OCI-LY7 (cell line): ENCODE data around the gene SERP2. TPM values are rescaled to one million over a fixed set of nuclear protein-coding genes. Genes with fewer than 3 reads are reported as not detected.
A peak's percentile ranks its signal among the peaks of the same experiment; 100 is the strongest.

Experiments used
- BruUV-seq: library from RNA; stranded (reverse); fragments of 400-500 nt; replicated peaks from 2 replicates; lab custom pipeline; 2021; lab: Mats Ljungman, UMichigan
- CTCF ChIA-PET: fragments of 300-600 bp; sonication (Branson Sonifier 250); formaldehyde crosslinking; loops from one replicate; lab custom pipeline; 2022; ENCODE audit warnings: antibody characterized with exemption; ENCODE audit not compliant: unreplicated experiment; lab: Charles Lee
- POLR2A ChIA-PET: fragments of 300-600 bp; sonication (Branson Sonifier 250); formaldehyde crosslinking; loops from one replicate; lab custom pipeline; 2022; ENCODE audit warnings: antibody characterized with exemption; lab: Charles Lee
- DNase-seq: peaks from one replicate; pipeline ENCODE4 v3.0.0-alpha.2; 2015; ENCODE audit warnings: low spot score
- H2AFZ ChIP-seq: fragments of 200-600 bp; sonication (generic), shearing (Covaris generic); 2 replicates; pipeline ENCODE4 v1.6.1; 2014; ENCODE audit warnings: mild to moderate bottlenecking, antibody characterized with exemption, low read length, moderate library complexity
- H3K27ac ChIP-seq: fragments of 200-600 bp; sonication (generic); 2 replicates; pipeline ENCODE4 v1.5.1; 2014; ENCODE audit warnings: mixed run types, low read depth, mild to moderate bottlenecking, moderate library complexity, low read length, inconsistent platforms; ENCODE audit not compliant: poor library complexity, severe bottlenecking
- H3K36me3 ChIP-seq: fragments of 200-600 bp; sonication (generic); 2 replicates; pipeline ENCODE4 v1.6.1; 2014; ENCODE audit warnings: mild to moderate bottlenecking, antibody characterized with exemption, low read length, moderate library complexity, mixed read lengths; ENCODE audit not compliant: insufficient read depth
- H3K4me1 ChIP-seq: fragments of 200-600 bp; sonication (generic); 2 replicates; pipeline ENCODE4 v1.5.1; 2014; ENCODE audit warnings: mild to moderate bottlenecking, low read length; ENCODE audit not compliant: insufficient read depth, poor library complexity, severe bottlenecking
- H3K4me2 ChIP-seq: fragments of 200-600 bp; sonication (generic); 2 replicates; pipeline ENCODE4 v1.6.1; 2014; ENCODE audit warnings: mild to moderate bottlenecking, low read length
- H3K4me3 ChIP-seq: fragments of 200-600 bp; sonication (generic); 2 replicates; pipeline ENCODE4 v1.5.1; 2014; ENCODE audit warnings: mild to moderate bottlenecking, low read depth, low read length; ENCODE audit not compliant: poor library complexity, severe bottlenecking
- H3K79me2 ChIP-seq: fragments of 200-600 bp; sonication (generic); 2 replicates; pipeline ENCODE4 v1.6.1; 2016; ENCODE audit warnings: low read depth, mild to moderate bottlenecking, low read length, moderate library complexity, mixed read lengths; ENCODE audit not compliant: insufficient read depth
- H3K9me2 ChIP-seq: fragments of 200-600 bp; sonication (generic); 2 replicates; pipeline ENCODE4 v1.6.1; 2016; ENCODE audit warnings: mild to moderate bottlenecking, low read length, mixed read lengths; ENCODE audit not compliant: insufficient read depth
- H3K9me3 ChIP-seq: fragments of 200-600 bp; sonication (generic); 2 replicates; pipeline ENCODE4 v1.6.1; 2014; ENCODE audit warnings: mild to moderate bottlenecking, mixed run types, low read length, mixed read lengths
- H4K20me1 ChIP-seq: fragments of 200-600 bp; sonication (generic); 2 replicates; pipeline ENCODE4 v1.6.1; 2014; ENCODE audit warnings: mild to moderate bottlenecking, antibody characterized with exemption, low read length, moderate library complexity, mixed read lengths; ENCODE audit not compliant: insufficient read depth
- CTCF ChIP-seq: fragments of 200-600 bp; sonication (generic); conservative IDR thresholded peaks from 2 replicates; pipeline ENCODE4 v1.5.1; 2014; ENCODE audit warnings: mild to moderate bottlenecking, antibody characterized with exemption, low read length, moderate library complexity, mixed read lengths
- EZH2phosphoT487 ChIP-seq: fragments of 200-600 bp; sonication (generic); IDR thresholded peaks from 2 replicates; pipeline ENCODE4 v1.6.1; 2018; ENCODE audit warnings: low read depth, borderline replicate concordance, mild to moderate bottlenecking, mixed run types, antibody characterized with exemption, low read length, moderate library complexity, mixed read lengths
- intact Hi-C: fragments of 100-400 bp; cut with micrococcal nuclease; formaldehyde crosslinking; loops from one replicate; pipeline ENCODE4 v1.10.0; 2022; ENCODE audit not compliant: unreplicated experiment
- total RNA-seq, 2 experiments: library from RNA; depleted of rRNA in 1 of 2; stranded (reverse); fragments of >200 nt in 1 of 2; shearing (Covaris generic) in 1 of 2; gene quantifications; 2 replicates each; pipeline ENCODE4 v1.2.3, GENCODE V29; 2014 to 2022

Gene SERP2
- total RNA-seq, 2 experiments from 2014 or later, result not detected

- H3K9me3 ChIP-seq, result no peaks in the 10 kb centered on the region
- no peaks in the 10 kb centered on the region for H4K20me1 ChIP-seq
- intact Hi-C loops, result loop anchor here (5.0 kb wide), 1 partner anchor 293 kb away; no protein-coding TSS in a partner anchor
- DNase-seq, result peak; percentile 90
- CTCF ChIA-PET, result interaction anchor here (0.6 to 0.9 kb wide), 4 partner anchors 28 to 194 kb away, joined by 3 to 27 read pairs (median 5); no protein-coding TSS in a partner anchor
- peak overlapping the region; percentile 21 for H3K27ac ChIP-seq
- peak overlapping the region; percentile 57; the same call in 1 of the 2 replicates for H2AFZ ChIP-seq
- no peaks in the 10 kb centered on the region for H3K9me2 ChIP-seq
- peak overlapping the region; percentile 79 for H3K4me2 ChIP-seq
- TF ChIP-seq EZH2phosphoT487, result no peak
- TF ChIP-seq CTCF, result no peak
- TSS peak; percentile 79 for BruUV-seq
- H3K4me3 ChIP-seq, result peak overlapping the region; percentile 66
- H3K4me1 ChIP-seq, result peaks cover 17% of the 10 kb centered on the region
- H3K79me2 ChIP-seq, result no peaks in the 10 kb centered on the region
- peaks cover 11% of the 10 kb centered on the region; the same call in 1 of the 2 replicates for H3K36me3 ChIP-seq
- POLR2A ChIA-PET, result interaction anchor here (0.6 to 0.7 kb wide), 8 partner anchors 11 to 788 kb away, joined by 3 to 9 read pairs (median 4); no protein-coding TSS in a partner anchor
Observed at GRCh38 chr13:44435142-44435918, 61.7 kb downstream of the SERP2 start.

- BruUV-seq, result TSS peak; percentile 63
Observed at GRCh38 chr13:44435919-44436510, 62.4 kb downstream of the SERP2 start.

More at GRCh38 chr13:44435919-44436510, 62.4 kb downstream of the SERP2 start:
- Histone ChIP-seq H3K36me3 (peaks cover 11% of the 10 kb centered on the region; the same call in 1 of the 2 replicates), H3K9me2 (no peaks in the 10 kb centered on the region), H4K20me1 (no peaks in the 10 kb centered on the region), H3K79me2 (no peaks in the 10 kb centered on the region), H3K27ac (peak overlapping the region; percentile 21), H3K4me3 (peak overlapping the region; percentile 66), H3K9me3 (no peaks in the 10 kb centered on the region), H2AFZ (peak overlapping the region; percentile 54; the same call in 1 of the 2 replicates), H3K4me2 (peak overlapping the region; percentile 79), H3K4me1 (peaks cover 17% of the 10 kb centered on the region)
- intact Hi-C loops, result loop anchor here (2.0 to 5.0 kb wide), 3 partner anchors 294 to 527 kb away; no protein-coding TSS in a partner anchor
- TF ChIP-seq CTCF (no peak), EZH2phosphoT487 (no peak)
- POLR2A ChIA-PET, result interaction anchor here (0.7 to 1.0 kb wide), 3 partner anchors 187 to 228 kb away, joined by 3 read pairs; no protein-coding TSS in a partner anchor
- no peak for DNase-seq
- CTCF ChIA-PET, result interaction anchor here (1.4 kb wide), 1 partner anchor 162 kb away, joined by 4 read pairs; no protein-coding TSS in a partner anchor
